IMR-90 (cell line): ENCODE results near the gene STAM. TPM values are rescaled to one million over a fixed set of nuclear protein-coding genes. Genes with fewer than 3 reads are reported as not detected.
A peak's percentile ranks its signal among the peaks of the same experiment; 100 is the strongest.

ENCODE experiments used
- ATAC-seq: fragments of 200-7000 bp; cut with Tn5 transposase; 2 replicates; pipeline ENCODE4 v1.9.1; 2020; ENCODE audit warnings: low read depth, mild to moderate bottlenecking, moderate library complexity
- BruUV-seq: library from RNA; stranded (reverse); fragments of 400-500 nt; replicated peaks from 2 replicates; lab custom pipeline; 2021; lab: Mats Ljungman, UMichigan
- CTCF ChIA-PET: fragments of 300-600 bp; formaldehyde crosslinking; extraction: SDS; loops from one replicate; lab custom pipeline; 2021; ENCODE audit warnings: antibody characterized with exemption; lab: Yijun Ruan, JAX
- POLR2A ChIA-PET: fragments of 300-600 bp; sonication (Branson Sonifier 250); formaldehyde crosslinking; loops from one replicate; lab custom pipeline; 2022; ENCODE audit warnings: antibody characterized with exemption; ENCODE audit not compliant: unreplicated experiment; lab: Charles Lee
- DNase-seq: peaks from one replicate; pipeline ENCODE4 v3.0.0; 2013
- H2AFZ ChIP-seq: replicated peaks from 2 replicates; pipeline ENCODE3; 2013; ENCODE audit warnings: low read length, mild to moderate bottlenecking; ENCODE audit not compliant: poor library complexity
- H2AK5ac ChIP-seq: 2 replicates; pipeline ENCODE4 v1.6.1; 2013; ENCODE audit warnings: low read depth, low read length, inconsistent platforms
- H2AK9ac ChIP-seq: replicated peaks from 2 replicates; pipeline ENCODE3; 2013; ENCODE audit warnings: mild to moderate bottlenecking, low read depth, low read length, moderate library complexity; ENCODE audit not compliant: poor library complexity
- H2BK120ac ChIP-seq: 2 replicates; pipeline ENCODE4 v1.6.1; 2013; ENCODE audit warnings: low read depth, low read length, inconsistent platforms
- H2BK15ac ChIP-seq: 3 replicates; pipeline ENCODE4 v1.6.1; 2013; ENCODE audit warnings: low read depth, low read length, inconsistent platforms
- H2BK20ac ChIP-seq: 2 replicates; pipeline ENCODE4 v1.6.1; 2013; ENCODE audit warnings: low read depth, mild to moderate bottlenecking, inconsistent platforms, low read length, moderate library complexity
- H2BK5ac ChIP-seq: 2 replicates; pipeline ENCODE4 v1.6.1; 2013; ENCODE audit warnings: mild to moderate bottlenecking, low read depth, low read length, inconsistent platforms; ENCODE audit not compliant: poor library complexity, severe bottlenecking
- H3K14ac ChIP-seq: replicated peaks from 2 replicates; pipeline ENCODE4 v1.6.1; 2013; ENCODE audit warnings: low read depth, low read length, inconsistent platforms
- H3K18ac ChIP-seq: 2 replicates; pipeline ENCODE4 v1.6.1; 2013; ENCODE audit warnings: low read depth, low read length, control low read depth
- H3K23ac ChIP-seq: 2 replicates; pipeline ENCODE4 v1.6.1; 2013; ENCODE audit warnings: low read depth, low read length, inconsistent platforms
- H3K27ac ChIP-seq: 2 replicates; pipeline ENCODE4 v1.5.1; 2013; ENCODE audit warnings: mild to moderate bottlenecking, control low read depth, low read length; ENCODE audit not compliant: insufficient read depth
- H3K27me3 ChIP-seq: 2 replicates; pipeline ENCODE4 v1.6.1; 2013; ENCODE audit warnings: low read length; ENCODE audit not compliant: control insufficient read depth, insufficient read depth
- H3K36me3 ChIP-seq: 2 replicates; pipeline ENCODE4 v1.6.1; 2013; ENCODE audit warnings: low read length, mixed read lengths; ENCODE audit not compliant: control insufficient read depth, insufficient read depth
- H3K4ac ChIP-seq: 2 replicates; pipeline ENCODE4 v1.6.1; 2013; ENCODE audit warnings: low read depth, low read length, inconsistent platforms
- H3K4me1 ChIP-seq: 2 replicates; pipeline ENCODE4 v1.6.1; 2013; ENCODE audit warnings: low read length, mixed read lengths; ENCODE audit not compliant: control insufficient read depth, insufficient read depth
- H3K4me2 ChIP-seq: 2 replicates; pipeline ENCODE4 v1.6.1; 2013; ENCODE audit warnings: low read depth, mild to moderate bottlenecking, control low read depth, low read length, moderate library complexity
- H3K4me3 ChIP-seq: 2 replicates; pipeline ENCODE4 v1.5.1; 2013; ENCODE audit warnings: low read depth, mild to moderate bottlenecking, control low read depth, low read length, moderate library complexity; ENCODE audit not compliant: insufficient read depth
- H3K56ac ChIP-seq: 2 replicates; pipeline ENCODE4 v1.6.1; 2013; ENCODE audit warnings: low read length, inconsistent platforms; ENCODE audit not compliant: insufficient read depth; ENCODE audit errors: extremely low read depth
- H3K79me1 ChIP-seq, 2 experiments: 2 replicates each; pipeline ENCODE4 v1.6.1; 2013; ENCODE audit warnings: low read length in 2 of 2, inconsistent platforms in 1 of 2, low read depth in 1 of 2
- H3K9ac ChIP-seq: 2 replicates; pipeline ENCODE4 v1.6.1; 2013; ENCODE audit warnings: low read depth, low read length, control low read depth
- H3K9me1 ChIP-seq: 2 replicates; pipeline ENCODE4 v1.6.1; 2013; ENCODE audit warnings: low read length, inconsistent platforms; ENCODE audit not compliant: insufficient read depth
- H3K9me3 ChIP-seq: 2 replicates; pipeline ENCODE4 v1.6.1; 2013; ENCODE audit warnings: low read length; ENCODE audit not compliant: control insufficient read depth, insufficient read depth
- H4K20me1 ChIP-seq: 2 replicates; pipeline ENCODE4 v1.6.1; 2013; ENCODE audit warnings: low read length, inconsistent platforms; ENCODE audit not compliant: insufficient read depth
- H4K5ac ChIP-seq: 2 replicates; pipeline ENCODE4 v1.6.1; 2013; ENCODE audit warnings: mild to moderate bottlenecking, low read depth, low read length, control low read depth
- H4K8ac ChIP-seq, 2 experiments: 2 replicates each; pipeline ENCODE4 v1.6.1; 2013; ENCODE audit warnings: low read depth in 2 of 2, low read length in 2 of 2, control low read depth in 1 of 2, inconsistent platforms in 1 of 2
- H4K91ac ChIP-seq: 2 replicates; pipeline ENCODE4 v1.6.1; 2013; ENCODE audit warnings: low read depth, low read length, inconsistent platforms; ENCODE audit not compliant: insufficient read depth
- BHLHE40 ChIP-seq: fragments of 150-350 bp; IDR thresholded peaks from 2 replicates; pipeline ENCODE4 v1.6.1; 2016; ENCODE audit warnings: mild to moderate bottlenecking, low read depth, low read length
- CHD1 ChIP-seq: IDR thresholded peaks from 2 replicates; pipeline ENCODE4 v1.6.1; 2012; ENCODE audit warnings: low read depth, low read length, improper control_type of control experiment
- CTCF ChIP-seq: conservative IDR thresholded peaks from 2 replicates; pipeline ENCODE4 v1.5.1; 2012; ENCODE audit warnings: mild to moderate bottlenecking, low read depth, low read length, improper control_type of control experiment
- FOS ChIP-seq: fragments of 150-350 bp; IDR thresholded peaks from 2 replicates; pipeline ENCODE4 v1.6.1; 2016; ENCODE audit warnings: low read depth, low read length
- MAZ ChIP-seq: IDR thresholded peaks from 2 replicates; pipeline ENCODE4 v1.6.1; 2012; ENCODE audit warnings: low read depth, mild to moderate bottlenecking, low read length, improper control_type of control experiment, moderate library complexity, borderline replicate concordance
- RAD21 ChIP-seq: IDR thresholded peaks from 2 replicates; pipeline ENCODE4 v1.6.1; 2012; ENCODE audit warnings: low read length, improper control_type of control experiment
- USF2 ChIP-seq: fragments of 150-350 bp; IDR thresholded peaks from 2 replicates; pipeline ENCODE4 v1.6.1; 2017; ENCODE audit warnings: mild to moderate bottlenecking, antibody characterized with exemption, low read length, low read depth
- dilution Hi-C: fragments of 300-500 bp; cut with HindIII; formaldehyde crosslinking; loops from one replicate; pipeline ENCODE4 v1.14.3; 2018; ENCODE audit warnings: low sequenced_read_pairs; ENCODE audit not compliant: unreplicated experiment
- in situ Hi-C: fragments of 300-500 bp; cut with MboI; formaldehyde crosslinking; loops from 3 replicates; pipeline ENCODE4 v1.14.3; 2019; ENCODE audit warnings: low sequenced_read_pairs, inconsistent platforms, mixed read lengths
- intact Hi-C: fragments of 100-400 bp; cut with micrococcal nuclease; formaldehyde crosslinking; loops from 2 replicates; pipeline ENCODE4 v1.10.0; 2022
- polyA plus RNA-seq, 3 experiments: library from polyadenylated mRNA; depleted of rRNA; stranded (reverse); fragments of >200 nt; gene quantifications; 2 replicates each; pipeline ENCODE4 v1.2.3, GENCODE V29; 2012; ENCODE audit warnings: low replicate concordance in 1 of 3
- total RNA-seq: library from RNA; depleted of rRNA; stranded (reverse); fragments of >200 nt; gene quantifications from 2 replicates; pipeline ENCODE4 v1.2.3, GENCODE V29; 2012
- TF ChIP-seq, protein P1 (sequence below): fragments of 150-350 bp; IDR thresholded peaks from 2 replicates; pipeline ENCODE4 v1.6.1; 2016; ENCODE audit warnings: low read depth, mild to moderate bottlenecking, low read length, moderate library complexity, borderline replicate concordance

STAM gene
- total and polyA plus RNA-seq, 2 of the 4 experiments (the other 2 are of a cell fraction): 22.9 to 23.3 TPM

- no peak overlapping the region for H2BK5ac ChIP-seq
- peaks cover 34 to 47% of the 10 kb centered on the region in 2 experiments for H3K79me1 ChIP-seq
- intact Hi-C loops: no loop called here
- no peak overlapping the region for H4K8ac ChIP-seq
- DNase-seq (no peak), ATAC-seq (no peak)
- no peak overlapping the region for H3K56ac ChIP-seq
- H3K27me3 ChIP-seq: no peaks in the 10 kb centered on the region
- no peaks in the 10 kb centered on the region; the same call in 1 of the 2 replicates for H3K4me1 ChIP-seq
- H2AFZ ChIP-seq: no peak overlapping the region
- in situ Hi-C loops: no loop called here
- no peak overlapping the region for H3K4me2 ChIP-seq
- no peak overlapping the region for H4K5ac ChIP-seq
- H3K14ac ChIP-seq: 0 out of 2 replicates have a peak overlapping the region, but pooled peaks have one; percentile 47
- peaks cover 8% of the 10 kb centered on the region for H3K36me3 ChIP-seq
- ChIA-PET CTCF (no interaction called here), POLR2A (no interaction called here)
- H3K9me1 ChIP-seq: peaks cover 9% of the 10 kb centered on the region
- H2AK5ac ChIP-seq: no peak overlapping the region
- BruUV-seq: no TSS peak
- H2AK9ac ChIP-seq: no peak overlapping the region
- no peak overlapping the region for H3K4me3 ChIP-seq
- H3K4ac ChIP-seq: no peak overlapping the region
- H2BK20ac ChIP-seq: no peak overlapping the region
- no peaks in the 10 kb centered on the region for H3K9me3 ChIP-seq
- no peak overlapping the region for H3K18ac ChIP-seq
- H3K9ac ChIP-seq: no peak overlapping the region
- H3K23ac ChIP-seq: no peak overlapping the region
- no peak overlapping the region for H4K91ac ChIP-seq
- no peaks in the 10 kb centered on the region; the same call in 1 of the 2 replicates for H4K20me1 ChIP-seq
- dilution Hi-C loops: no loop called here
- H3K27ac ChIP-seq: no peak overlapping the region
- no peak overlapping the region for H2BK15ac ChIP-seq
- no peak overlapping the region for H2BK120ac ChIP-seq
- TF ChIP-seq BHLHE40: no peak
- no peak for TF ChIP-seq USF2
- TF ChIP-seq FOS: no peak
- no peak for TF ChIP-seq CHD1
- TF ChIP-seq MAZ: no peak
- TF ChIP-seq, protein P1, sequence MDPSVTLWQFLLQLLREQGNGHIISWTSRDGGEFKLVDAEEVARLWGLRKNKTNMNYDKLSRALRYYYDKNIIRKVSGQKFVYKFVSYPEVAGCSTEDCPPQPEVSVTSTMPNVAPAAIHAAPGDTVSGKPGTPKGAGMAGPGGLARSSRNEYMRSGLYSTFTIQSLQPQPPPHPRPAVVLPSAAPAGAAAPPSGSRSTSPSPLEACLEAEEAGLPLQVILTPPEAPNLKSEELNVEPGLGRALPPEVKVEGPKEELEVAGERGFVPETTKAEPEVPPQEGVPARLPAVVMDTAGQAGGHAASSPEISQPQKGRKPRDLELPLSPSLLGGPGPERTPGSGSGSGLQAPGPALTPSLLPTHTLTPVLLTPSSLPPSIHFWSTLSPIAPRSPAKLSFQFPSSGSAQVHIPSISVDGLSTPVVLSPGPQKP: no peak
- no peak for TF ChIP-seq CTCF
- no peak for TF ChIP-seq RAD21
Measured at GRCh38 chr10:17689137-17689536, 45.2 kb downstream of the STAM start.
